C4-2B (cell line): ENCODE measurements around the gene TCL1B.

Experiments
- ZFX ChIP-seq: fragments of 450-650 bp; IDR thresholded peaks from 2 replicates; pipeline ENCODE4 v1.6.1; 2017
- TF ChIP-seq, protein P1 (sequence below): fragments of 450-650 bp; conservative IDR thresholded peaks from 2 replicates; pipeline ENCODE4 v1.5.1; 2017; ENCODE audit warnings: mild to moderate bottlenecking

- TF ChIP-seq ZFX = no peak
- TF ChIP-seq, protein P1, sequence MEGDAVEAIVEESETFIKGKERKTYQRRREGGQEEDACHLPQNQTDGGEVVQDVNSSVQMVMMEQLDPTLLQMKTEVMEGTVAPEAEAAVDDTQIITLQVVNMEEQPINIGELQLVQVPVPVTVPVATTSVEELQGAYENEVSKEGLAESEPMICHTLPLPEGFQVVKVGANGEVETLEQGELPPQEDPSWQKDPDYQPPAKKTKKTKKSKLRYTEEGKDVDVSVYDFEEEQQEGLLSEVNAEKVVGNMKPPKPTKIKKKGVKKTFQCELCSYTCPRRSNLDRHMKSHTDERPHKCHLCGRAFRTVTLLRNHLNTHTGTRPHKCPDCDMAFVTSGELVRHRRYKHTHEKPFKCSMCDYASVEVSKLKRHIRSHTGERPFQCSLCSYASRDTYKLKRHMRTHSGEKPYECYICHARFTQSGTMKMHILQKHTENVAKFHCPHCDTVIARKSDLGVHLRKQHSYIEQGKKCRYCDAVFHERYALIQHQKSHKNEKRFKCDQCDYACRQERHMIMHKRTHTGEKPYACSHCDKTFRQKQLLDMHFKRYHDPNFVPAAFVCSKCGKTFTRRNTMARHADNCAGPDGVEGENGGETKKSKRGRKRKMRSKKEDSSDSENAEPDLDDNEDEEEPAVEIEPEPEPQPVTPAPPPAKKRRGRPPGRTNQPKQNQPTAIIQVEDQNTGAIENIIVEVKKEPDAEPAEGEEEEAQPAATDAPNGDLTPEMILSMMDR = no peak
Measured at GRCh38 chr14:95668235-95668772, 17.9 kb upstream of the TCL1B start.
